Activated gamma-delta T cell (primary cell): ENCODE data around the gene PLPP3.

ENCODE experiments used
- DNase-seq: peaks from one replicate; lab custom pipeline; 2025; lab: John Stamatoyannopoulos, UW

PLPP3 gene

DNA sequence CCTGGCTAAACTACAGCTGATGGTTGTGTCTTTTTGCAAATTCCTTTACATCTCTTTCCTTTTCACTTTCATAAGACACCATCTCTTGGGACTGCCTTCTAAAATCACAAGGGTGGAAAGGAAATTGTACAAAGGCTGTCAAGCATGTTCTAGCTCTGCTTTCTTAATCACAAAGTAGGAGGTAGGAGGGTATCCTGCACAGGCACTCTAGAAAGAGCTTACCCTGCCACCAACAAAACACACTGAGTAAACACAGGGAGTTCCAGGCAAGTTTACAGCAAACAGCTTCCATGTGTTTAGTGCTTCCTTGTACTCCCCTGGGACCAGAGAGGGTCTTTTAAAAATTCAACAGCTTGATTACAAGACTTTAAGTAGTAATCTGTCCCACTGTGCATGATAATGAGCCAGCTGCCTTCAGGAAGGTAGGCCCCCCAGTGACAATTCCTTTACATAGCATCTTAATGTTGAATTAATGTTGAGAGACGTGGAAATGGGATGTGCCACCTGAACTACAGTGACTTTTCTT lies 2.4 kb downstream of the PLPP3 start:
- DNase-seq, result no peak

DNA sequence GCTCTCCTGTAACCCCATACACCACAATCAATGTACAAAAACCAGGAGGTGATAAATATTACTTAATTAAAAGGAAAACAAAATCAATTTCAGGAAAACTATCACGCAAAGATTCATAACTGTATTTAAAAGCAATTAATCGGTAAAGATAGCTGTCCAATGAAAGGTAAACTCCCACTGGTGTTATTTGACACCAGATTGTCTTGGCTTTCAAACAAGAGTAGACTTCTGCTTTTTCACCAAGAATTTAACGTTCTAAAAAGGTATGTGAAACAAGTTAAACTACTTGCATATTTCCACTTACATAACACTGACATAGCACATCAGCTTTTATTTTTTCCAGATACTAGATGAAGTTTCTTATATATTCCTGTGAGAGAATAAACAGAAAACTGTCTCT lies 3.5 kb downstream of the PLPP3 start:
- no peak for DNase-seq

DNA sequence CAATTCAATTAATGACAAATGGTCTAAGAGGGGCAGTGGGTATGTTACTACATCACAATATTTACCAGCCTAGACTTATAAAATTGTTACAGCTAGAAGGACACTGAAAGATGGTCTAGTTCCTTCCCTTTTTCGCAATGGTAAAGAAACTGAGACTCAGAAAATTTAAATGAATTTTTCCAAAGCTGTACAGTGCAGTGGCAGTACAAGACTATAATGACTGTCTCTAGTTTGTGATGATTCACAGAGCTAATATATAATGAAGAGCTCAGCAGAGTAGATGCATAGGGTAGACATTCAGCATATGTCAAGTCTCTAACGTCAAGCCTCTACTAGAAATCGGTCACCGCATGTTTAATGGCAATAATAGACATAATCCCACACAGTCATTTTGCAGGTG lies 4.6 kb downstream of the PLPP3 start:
- DNase-seq, result no peak

DNA sequence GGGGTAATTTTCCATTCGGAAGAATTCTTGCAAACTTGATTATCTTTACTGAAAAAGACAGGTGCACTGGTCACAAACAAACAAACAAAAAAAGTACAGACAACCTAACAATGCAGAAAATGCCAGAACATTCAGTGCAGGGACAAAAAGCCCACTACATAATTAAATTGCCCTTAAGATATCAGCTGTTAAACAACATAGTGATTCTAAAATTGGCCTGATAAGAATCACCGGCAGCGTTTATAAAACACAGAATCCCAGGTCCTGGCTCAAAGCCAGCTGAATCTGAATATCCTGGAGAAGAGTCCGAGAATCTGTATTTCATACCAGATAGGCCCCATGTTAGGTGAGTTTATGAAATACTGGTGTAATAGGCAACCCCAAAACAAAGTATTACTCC lies 6.1 kb downstream of the PLPP3 start:
- no peak for DNase-seq

DNA sequence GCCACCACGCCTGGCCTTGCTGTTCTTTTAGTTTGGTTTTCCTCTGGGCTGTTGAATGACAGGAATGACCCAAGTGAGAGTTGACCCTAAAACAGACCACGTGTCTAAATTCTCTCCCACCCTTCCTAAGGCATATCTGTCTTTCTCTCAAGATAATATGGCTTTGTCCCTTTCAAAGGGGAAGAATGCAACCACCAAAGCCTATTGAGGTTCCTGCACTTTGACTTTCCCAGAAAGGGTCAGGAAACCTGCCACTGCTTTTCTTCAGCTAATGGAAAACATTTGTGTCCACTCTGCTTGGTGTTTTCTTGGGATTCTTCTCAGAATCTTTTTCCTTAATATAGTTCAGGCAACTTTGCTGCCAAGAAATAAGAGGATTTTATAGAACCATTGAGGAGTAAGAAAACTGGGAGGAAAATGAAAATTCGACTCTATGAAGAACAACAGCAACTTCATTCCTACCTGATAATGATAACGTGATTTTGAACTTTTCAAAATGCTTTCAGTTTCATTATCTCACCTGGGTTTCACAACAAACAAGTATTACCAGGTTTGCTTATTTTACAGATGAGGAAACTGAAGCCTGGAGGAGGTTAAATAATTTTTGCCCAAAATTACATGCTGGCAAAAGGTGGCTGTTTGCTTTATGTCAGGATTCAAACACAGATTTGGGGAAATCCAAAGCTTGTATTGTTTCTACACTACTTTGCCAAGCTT lies 6.9 kb downstream of the PLPP3 start:
- DNase-seq, result no peak

DNA sequence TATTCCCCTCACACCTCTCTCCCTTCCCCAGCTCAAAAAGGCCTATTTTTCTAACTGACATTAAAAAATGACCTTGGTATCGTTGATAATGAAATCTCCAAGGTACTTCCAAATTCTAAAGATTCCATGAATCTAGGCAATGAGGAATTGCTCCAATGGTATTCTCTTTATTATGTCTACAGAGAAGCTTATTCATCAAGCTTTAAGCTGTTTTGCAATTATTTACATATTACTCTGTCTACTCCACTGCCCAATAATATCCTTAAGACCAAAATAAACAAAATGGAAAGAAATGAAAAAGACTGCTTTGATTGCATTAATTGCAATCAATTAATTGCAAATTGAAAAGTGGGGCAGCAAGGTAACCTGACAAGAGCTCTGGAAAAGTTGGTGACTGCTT lies 7.9 kb downstream of the PLPP3 start:
- no peak for DNase-seq

DNA sequence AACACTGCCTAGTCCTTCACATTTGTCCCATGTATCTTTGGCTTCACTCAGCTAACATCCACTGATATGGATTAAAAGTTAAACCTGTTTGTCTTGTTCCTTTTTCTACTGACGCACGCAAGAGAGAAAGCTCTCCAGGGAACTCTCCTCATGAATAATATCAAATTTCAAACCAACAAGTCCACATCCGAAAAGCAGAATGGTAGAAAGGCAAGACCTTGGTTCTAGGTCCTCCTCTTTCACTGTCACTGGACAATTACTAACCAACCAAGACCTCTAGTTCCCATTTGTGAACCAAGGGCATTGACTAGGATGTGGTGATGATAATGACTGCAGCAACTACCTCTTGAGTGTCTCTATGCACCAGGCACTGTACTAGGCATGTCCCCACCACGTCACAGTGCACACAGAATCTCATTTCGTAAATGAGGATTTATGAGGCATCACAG lies 8.4 kb downstream of the PLPP3 start:
- DNase-seq, result no peak

DNA sequence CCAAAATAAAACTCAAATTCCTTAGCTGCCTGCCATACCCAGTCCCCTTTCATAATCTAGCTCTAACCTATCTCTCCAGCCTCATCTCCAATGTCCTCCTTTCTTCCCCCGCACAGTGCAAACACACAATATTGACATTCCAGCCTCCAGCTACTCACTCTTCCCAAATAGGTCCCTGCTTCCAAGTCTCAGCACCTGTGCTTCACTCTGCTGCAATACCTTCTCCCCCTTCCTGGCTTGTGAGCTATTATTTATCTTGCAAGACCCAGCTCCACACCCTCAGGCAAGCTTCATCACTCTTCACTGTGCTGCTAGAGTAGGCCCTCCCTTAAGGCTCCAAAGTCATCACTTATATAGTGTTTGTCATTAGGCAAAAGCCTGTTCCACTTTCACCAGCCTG lies 9.7 kb downstream of the PLPP3 start:
- no peak for DNase-seq

DNA sequence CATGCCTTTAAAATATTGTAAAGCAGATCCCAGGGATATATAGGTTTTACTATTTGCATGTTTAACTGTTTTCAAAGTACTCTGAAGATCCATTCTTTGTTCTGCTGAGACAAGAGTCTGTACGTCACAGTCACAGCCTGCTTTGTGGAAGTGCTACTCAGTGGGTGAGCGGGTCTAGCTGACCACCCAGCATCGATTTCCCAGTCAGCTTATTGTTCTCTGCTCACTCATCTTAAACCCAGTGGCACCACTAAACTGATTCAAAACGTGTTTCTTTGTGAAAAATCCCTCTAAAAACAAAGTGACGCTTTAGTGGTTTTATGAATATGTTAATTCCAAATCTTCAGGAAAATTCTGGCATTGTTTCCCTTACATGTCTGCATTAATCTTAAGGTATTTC lies 12.4 kb downstream of the PLPP3 start:
- no peak for DNase-seq

DNA sequence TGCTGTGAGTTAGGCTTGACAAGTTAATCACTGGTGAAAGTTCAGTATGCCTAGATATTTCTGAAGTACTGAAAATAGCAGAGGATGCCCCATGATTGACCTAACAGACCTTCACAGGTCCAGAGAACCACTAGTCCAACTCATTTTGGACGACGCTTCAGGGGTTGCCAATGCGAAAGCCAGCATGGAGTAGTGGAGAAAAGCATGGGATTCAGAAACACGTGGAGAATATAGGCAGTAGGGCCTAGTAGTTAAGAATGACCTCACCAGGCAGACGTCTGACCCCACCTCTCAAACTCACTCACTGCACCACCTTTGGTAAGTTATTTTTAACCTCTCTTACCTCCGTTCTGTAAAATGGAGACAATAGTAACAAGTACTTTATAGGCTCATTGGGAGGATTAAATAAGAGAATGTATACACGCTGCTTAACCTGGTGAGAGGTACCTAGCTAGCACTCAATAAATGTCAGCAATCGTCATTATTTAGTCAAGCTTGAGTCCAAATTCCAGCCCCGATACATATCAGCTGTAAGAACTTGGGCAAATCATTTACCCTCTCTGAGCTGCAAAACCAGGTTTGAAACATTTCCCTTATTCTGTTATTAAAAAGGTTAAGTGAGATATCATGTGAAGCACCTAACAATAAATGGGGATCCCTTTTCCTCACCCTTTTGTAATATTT lies 13.2 kb downstream of the PLPP3 start:
- no peak for DNase-seq

DNA sequence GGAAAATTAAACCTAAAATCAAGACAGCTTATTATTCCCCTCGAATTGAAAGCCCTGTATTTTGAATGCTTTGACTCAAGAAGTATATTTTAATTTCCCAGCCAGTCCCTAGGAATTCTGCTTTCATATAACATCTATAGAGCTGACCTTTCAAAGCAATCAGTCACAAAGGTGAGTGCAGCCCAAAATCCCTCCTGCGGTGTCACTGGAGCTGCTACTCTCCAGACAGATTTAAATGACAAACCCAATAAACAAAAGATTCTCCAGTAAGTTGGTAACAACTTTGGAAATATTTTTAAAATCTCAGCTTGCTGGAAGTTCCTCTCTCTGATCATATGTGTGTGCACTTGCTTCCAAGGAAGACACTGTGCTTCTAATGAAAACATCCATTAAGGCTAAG lies 14.7 kb downstream of the PLPP3 start:
- no peak for DNase-seq

DNA sequence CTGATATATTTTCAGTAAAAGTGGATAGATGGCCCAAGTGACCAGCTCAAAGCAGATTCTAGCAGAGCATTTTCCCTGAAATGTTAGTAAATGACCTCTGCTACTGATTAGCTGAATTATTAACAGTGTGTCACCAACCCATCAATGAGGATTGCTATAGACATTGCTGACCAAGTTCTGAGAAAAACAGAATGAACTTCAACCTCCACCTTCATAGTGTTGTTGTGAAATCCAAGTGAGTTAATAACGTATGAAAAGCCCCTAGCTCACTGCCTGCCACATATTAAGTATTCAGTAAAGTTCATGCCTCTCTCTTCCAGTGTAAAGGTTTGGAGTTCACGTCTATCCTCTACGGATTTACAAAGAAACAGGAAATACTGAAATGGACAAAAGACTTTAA lies 15.8 kb downstream of the PLPP3 start:
- no peak for DNase-seq

DNA sequence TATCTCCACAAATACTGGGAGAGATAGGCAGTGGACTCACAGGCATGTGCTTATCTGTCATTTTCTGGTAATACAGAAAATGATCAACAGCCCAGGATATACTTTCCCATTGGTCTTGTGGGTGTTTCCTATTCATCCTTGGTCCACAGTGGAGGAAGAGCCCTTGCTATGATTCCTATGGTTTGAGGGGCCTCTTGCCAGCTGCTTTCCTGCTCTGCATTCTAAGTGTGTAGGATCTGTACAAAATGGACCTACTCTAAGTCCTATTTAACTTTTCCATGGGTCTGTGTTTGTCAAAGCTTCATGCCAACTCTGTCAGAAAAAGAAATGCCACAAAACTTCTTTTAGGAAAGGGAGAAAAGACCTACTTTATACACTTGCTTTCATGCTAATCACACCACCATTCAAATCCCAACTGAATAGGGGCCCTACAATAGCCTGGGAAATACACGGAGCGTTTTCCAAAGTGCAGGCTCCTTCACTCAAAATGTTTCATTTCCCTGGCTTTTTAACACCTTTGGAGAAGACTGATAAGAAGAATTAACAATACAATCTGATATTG lies 16.4 kb downstream of the PLPP3 start:
- no peak for DNase-seq

DNA sequence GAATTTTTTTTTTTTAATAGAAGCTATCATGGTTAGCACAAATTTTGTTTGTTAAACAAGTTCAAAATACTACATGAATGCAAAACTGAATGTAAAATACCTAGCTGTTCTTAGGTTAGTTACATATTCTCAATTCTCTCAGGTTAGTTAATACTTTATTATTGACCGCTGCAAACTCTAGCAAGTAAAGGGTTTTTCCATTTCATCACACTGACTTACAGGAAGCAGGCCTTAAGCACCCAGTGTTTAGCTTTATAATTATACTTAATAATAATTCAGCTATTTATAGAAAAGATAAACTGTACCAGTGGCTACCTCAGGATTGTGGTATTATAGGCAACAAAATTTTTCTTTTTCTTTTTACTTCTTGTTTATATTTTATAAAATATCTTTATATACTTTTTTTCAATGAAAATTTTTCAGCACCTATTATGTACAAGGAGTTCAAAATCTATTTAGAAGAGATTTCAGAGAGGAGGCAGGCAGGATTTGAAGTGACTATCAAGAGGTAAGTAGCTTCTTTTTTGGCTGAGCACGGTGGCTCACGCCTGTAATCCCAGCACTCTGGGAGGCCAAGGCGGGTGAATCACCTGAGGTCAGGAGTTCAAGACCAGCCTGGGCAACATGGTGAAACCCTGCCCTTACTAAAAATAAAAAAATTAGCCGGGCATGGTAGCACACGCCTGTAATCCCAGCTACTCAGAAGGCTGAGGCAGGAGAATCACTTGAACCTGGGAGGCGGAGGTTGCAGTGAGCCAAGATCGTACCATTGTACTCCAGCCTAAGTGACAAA lies 17.9 kb downstream of the PLPP3 start:
- DNase-seq, result no peak

DNA sequence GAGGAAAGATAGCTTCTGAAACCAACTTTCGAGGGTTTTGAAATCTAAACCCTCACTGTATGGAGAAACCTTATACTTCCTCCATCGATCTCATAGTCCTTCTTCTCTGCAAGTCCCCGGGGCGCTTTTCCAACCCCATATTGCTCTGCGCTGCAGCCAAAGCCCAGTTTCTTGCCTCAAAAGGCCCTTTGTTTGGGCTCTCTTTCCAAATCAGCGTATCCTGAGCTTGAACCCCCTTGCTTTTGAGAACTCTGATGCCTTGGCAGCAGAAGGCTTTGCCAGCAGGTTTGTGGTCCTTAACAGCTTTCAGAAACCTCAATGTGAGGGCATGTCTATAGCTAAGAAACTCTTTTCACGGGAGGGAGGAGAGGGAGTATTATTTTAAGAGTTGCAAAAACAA lies 21.6 kb downstream of the PLPP3 start:
- DNase-seq, result no peak

DNA sequence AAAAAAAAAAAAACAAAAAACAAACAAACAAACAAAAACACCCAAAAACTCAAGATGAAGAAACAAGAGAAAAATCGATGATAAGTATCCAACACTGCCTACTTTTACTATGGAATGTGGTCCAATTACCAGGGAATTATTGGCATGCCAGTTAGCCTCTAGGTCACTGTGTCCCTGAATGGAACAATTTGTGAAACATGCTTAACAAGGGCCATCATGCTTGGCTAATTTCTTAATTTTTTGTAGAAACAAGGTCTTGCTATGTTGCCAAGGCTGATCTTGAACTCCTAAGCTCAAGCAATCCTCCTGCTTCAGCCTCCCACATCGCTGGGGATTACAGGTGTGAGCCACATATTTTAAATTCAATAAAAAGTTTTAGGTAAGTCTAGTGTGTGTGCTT lies 23.9 kb downstream of the PLPP3 start:
- no peak for DNase-seq

DNA sequence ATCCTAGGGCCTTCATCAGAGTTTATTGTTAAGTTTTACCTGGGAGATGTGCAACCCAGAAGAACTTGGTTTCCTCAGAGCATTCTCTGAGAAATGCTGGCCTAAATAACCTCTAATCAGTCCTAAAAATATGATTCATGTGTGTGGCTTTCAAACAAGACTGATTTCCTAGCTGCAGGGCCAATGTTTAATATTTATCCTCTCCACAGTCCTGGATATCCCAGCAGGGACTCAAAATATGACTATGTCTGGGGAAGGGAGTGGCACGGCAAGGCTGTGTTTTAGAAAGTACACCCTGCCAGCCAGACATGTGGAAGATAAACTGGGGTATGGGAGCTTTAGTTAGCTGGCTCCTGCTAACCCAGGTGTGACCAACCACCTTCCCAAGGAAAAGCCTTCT lies 26.3 kb downstream of the PLPP3 start:
- DNase-seq, result no peak

DNA sequence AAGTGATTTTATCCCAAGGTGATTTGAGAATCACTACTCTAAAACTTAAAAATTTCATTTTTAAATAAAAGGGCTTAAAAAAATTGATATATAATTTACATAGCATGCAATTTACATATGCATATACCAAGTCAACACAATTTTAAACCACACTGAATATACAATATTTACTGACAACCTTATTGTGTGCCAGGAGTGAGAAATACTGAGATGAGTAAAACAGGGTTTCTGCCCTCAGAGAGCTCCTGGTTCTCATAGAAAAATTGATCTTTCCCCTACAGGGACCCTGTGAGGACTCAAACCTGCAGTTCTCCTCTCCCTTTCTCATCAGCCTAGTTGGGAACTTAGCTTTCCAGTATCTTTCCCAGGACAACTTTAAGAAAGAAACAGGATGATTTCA lies 27.0 kb downstream of the PLPP3 start:
- no peak for DNase-seq

DNA sequence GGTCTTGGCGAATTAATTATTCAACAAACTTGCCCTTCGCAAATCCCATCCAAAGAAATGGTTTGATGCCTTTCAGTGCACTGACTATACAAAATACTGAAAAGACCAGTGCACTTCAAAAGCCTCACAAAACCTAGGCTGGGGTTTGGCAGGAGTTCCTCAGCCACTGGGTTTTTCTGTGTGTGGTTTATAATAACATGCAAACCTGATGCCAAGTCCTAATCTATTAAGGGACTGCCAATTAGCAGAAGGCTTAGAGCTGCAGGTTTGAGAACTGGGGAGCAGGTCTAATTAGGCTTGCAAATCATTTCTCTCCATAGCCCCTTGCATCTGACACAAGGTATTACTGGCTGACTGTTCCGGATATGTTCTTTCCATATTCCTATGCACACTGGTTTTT lies 27.7 kb downstream of the PLPP3 start:
- DNase-seq, result no peak

DNA sequence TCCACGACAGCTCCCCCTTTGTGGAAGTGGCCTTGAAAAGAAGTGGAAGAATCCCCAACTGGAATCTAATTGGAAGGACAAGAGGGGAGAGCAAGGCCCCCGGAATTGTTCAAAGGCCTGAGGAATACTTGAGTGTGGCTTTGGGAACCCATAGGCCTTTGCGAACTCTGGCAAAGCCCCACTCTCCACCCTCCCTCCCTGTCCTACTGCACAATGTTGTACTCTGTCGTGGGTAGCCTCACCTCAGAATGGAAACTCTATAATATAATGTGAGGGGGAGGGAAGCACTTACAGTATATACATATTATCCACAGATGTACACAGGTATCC lies 28.5 kb downstream of the PLPP3 start:
- DNase-seq, result no peak

DNA sequence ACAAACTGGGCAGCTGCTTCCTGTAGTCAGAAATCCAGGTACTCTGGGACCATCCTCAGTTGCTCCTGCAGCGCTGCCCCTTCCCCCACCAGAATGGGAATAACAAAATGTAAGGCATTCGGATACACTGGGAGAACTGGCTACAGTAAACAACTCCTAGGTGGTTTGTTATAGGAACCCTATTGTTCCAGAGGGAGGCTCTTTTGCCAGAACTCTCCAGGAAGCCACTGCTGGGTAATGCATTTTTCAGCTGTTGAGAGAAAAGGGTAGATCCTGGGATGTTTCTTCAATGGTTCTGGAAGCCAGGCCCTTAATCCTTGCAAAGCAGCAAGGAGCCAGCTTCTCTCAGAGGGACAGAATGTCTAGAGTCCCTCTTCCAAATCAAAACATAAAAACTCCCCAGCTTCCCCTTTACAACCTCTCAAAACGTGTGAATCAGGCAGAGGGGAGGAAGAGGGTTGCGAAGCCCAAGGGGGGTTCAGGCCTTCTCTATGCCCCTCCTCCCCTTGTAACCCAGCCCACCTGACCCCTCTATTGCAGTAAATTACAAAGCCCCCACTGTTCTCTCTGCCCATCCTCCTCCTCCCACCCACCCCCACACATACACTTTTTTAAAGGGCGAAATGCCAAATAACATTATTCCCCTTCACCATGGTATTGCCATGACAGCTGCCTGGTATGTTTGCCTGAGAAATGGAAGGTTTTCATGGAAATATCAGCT lies 29.1 kb downstream of the PLPP3 start:
- DNase-seq, result no peak

DNA sequence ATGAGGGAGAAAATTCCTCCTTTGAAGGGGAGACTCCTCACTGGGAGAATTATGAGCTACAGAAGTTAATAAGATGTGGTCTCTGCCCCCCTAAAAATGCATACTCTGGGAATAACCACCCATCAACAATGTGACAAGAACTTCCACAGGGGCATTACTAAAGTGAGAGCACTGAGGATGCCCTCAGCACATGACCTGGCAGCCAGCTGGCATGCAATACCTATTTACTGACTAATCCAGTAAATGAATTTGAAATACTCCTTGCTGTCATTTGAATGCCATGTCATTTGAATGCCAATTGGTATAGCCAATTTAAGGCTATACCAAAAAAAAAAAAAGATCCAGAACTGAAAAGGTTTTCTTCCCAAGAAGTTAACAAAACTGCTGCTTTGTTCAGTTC lies 30.8 kb downstream of the PLPP3 start:
- DNase-seq, result no peak
